ENCODE measurements around the gene KRTAP13-1. TPM values are rescaled to one million over a fixed set of nuclear protein-coding genes. Genes with fewer than 3 reads are reported as not detected.

Gene KRTAP13-1
- total and polyA plus RNA-seq, 2 of the 4 experiments (the other 2 are of a cell fraction) = not detected

DNA sequence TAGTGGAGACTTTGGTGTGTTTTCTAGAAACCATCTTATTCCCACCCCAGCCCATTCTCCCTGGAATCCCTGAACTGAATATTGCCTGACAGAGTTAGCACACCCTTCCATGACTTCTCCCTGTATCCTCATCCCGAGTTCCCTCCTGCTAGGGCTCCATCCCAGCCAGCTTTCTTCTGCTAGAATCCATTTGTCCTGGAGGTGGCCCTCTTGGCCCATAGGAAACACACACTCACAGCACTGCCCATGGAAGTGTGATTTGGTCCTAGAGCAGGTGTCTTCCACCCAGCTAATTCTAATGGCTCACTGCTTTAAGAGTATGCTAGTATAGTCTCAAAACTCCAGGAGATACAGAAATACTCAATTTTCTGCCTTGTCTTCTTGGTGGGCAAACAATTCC is 48.4 kb downstream of the KRTAP13-1 start:
- Histone ChIP-seq H3K14ac (replicated peaks; ENCODE audit: low read depth, low read length) (no peak overlapping the region), H2AK9ac (replicated peaks; ENCODE audit: low read depth, low read length, poor library complexity) (no peak overlapping the region), H2BK120ac (ENCODE audit: low read depth, low read length) (no peak overlapping the region), H3K4me1 (ENCODE audit: control insufficient read depth, insufficient read depth, low read length) (no peaks in the 10 kb centered on the region), H3K23ac (ENCODE audit: low read depth, low read length) (no peak overlapping the region), H2BK15ac (ENCODE audit: low read depth, low read length) (no peak overlapping the region), H3K56ac (ENCODE audit: extremely low read depth, insufficient read depth, low read length) (no peak overlapping the region), H2AK5ac (ENCODE audit: low read depth, low read length) (no peak overlapping the region), H3K4me2 (ENCODE audit: low read depth, low read length) (no peak overlapping the region), H2BK5ac (ENCODE audit: low read depth, low read length, poor library complexity, severe bottlenecking) (no peak overlapping the region), H4K8ac (ENCODE audit: low read depth in 2 of 2, low read length in 2 of 2) (no peak overlapping the region), H3K27ac (ENCODE audit: insufficient read depth, low read length) (no peak overlapping the region), H3K36me3 (ENCODE audit: control insufficient read depth, insufficient read depth, low read length) (no peaks in the 10 kb centered on the region), H2BK20ac (ENCODE audit: low read depth, low read length) (no peak overlapping the region), H3K18ac (ENCODE audit: low read depth, low read length) (no peak overlapping the region), H3K9me1 (ENCODE audit: insufficient read depth, low read length) (no peaks in the 10 kb centered on the region), H3K4me3 (ENCODE audit: insufficient read depth, low read depth, low read length) (no peak overlapping the region), H4K20me1 (ENCODE audit: insufficient read depth, low read length) (no peaks in the 10 kb centered on the region), H4K5ac (ENCODE audit: low read depth, low read length) (no peak overlapping the region), H3K9ac (ENCODE audit: low read depth, low read length) (no peak overlapping the region), H3K27me3 (ENCODE audit: control insufficient read depth, insufficient read depth, low read length) (no peaks in the 10 kb centered on the region), H2AFZ (replicated peaks; ENCODE audit: low read length, poor library complexity) (no peak overlapping the region), H3K9me3 (ENCODE audit: control insufficient read depth, insufficient read depth, low read length) (peaks cover 11% of the 10 kb centered on the region), H3K4ac (ENCODE audit: low read depth, low read length) (no peak overlapping the region), H4K91ac (ENCODE audit: insufficient read depth, low read depth, low read length) (no peak overlapping the region), H3K79me1 (ENCODE audit: low read depth in 1 of 2, low read length in 2 of 2) (no peaks in the 10 kb centered on the region)
- dilution Hi-C loops (cut with HindIII; ENCODE audit: low sequenced_read_pairs, unreplicated experiment) (no loop called here), in situ Hi-C loops (cut with MboI; ENCODE audit: low sequenced_read_pairs) (no loop called here), intact Hi-C loops (cut with micrococcal nuclease) (no loop called here)
- BruUV-seq (replicated peaks) = no TSS peak
- CTCF ChIA-PET = no interaction called here
- TF ChIP-seq MAFK (IDR thresholded peaks at IDR 0.05; ENCODE audit: low read depth, low read length) = no peak
- no peak for TF ChIP-seq NFE2L2 (IDR thresholded peaks at IDR 0.05; ENCODE audit: low read depth, low read length)
- TF ChIP-seq, protein P1, sequence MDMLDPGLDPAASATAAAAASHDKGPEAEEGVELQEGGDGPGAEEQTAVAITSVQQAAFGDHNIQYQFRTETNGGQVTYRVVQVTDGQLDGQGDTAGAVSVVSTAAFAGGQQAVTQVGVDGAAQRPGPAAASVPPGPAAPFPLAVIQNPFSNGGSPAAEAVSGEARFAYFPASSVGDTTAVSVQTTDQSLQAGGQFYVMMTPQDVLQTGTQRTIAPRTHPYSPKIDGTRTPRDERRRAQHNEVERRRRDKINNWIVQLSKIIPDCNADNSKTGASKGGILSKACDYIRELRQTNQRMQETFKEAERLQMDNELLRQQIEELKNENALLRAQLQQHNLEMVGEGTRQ (IDR thresholded peaks at IDR 0.05; ENCODE audit: low read depth, low read length) = no peak
- no peak for TF ChIP-seq RAD21 (IDR thresholded peaks at IDR 0.05; ENCODE audit: low read length)
- TF ChIP-seq BHLHE40 (IDR thresholded peaks at IDR 0.05; ENCODE audit: low read depth, low read length) = no peak
- TF ChIP-seq SMC3 (IDR thresholded peaks at IDR 0.05; ENCODE audit: low read depth, low read length) = no peak
- TF ChIP-seq, protein P2, sequence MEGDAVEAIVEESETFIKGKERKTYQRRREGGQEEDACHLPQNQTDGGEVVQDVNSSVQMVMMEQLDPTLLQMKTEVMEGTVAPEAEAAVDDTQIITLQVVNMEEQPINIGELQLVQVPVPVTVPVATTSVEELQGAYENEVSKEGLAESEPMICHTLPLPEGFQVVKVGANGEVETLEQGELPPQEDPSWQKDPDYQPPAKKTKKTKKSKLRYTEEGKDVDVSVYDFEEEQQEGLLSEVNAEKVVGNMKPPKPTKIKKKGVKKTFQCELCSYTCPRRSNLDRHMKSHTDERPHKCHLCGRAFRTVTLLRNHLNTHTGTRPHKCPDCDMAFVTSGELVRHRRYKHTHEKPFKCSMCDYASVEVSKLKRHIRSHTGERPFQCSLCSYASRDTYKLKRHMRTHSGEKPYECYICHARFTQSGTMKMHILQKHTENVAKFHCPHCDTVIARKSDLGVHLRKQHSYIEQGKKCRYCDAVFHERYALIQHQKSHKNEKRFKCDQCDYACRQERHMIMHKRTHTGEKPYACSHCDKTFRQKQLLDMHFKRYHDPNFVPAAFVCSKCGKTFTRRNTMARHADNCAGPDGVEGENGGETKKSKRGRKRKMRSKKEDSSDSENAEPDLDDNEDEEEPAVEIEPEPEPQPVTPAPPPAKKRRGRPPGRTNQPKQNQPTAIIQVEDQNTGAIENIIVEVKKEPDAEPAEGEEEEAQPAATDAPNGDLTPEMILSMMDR (conservative IDR thresholded peaks at IDR 0.05; ENCODE audit: low read depth, low read length) = no peak
- TF ChIP-seq MXI1 (IDR thresholded peaks at IDR 0.05; ENCODE audit: borderline replicate concordance, low read depth, low read length) = no peak
- TF ChIP-seq POLR2A (IDR thresholded peaks at IDR 0.05; ENCODE audit: low read depth, low read length) = no peak
- no peak for TF ChIP-seq CEBPB (IDR thresholded peaks at IDR 0.05; ENCODE audit: low read depth, low read length)
- TF ChIP-seq RCOR1 (IDR thresholded peaks at IDR 0.05; ENCODE audit: insufficient replicate concordance, low read length) = no peak
- no peak for TF ChIP-seq RFX5 (IDR thresholded peaks at IDR 0.05; ENCODE audit: low read depth, low read length)
- ATAC-seq (ENCODE audit: low read depth) (no peak), DNase-seq (no peak)
- POLR2A ChIA-PET (ENCODE audit: unreplicated experiment) = no interaction called here
- WGBS, 2 experiments (ENCODE audit: extremely low coverage in 2 of 2, insufficient read length in 1 of 2) = no CpG with 5 or more reads among the region's 1 CpG
